Tibial nerve (tissue), 4 donors: ENCODE results near the gene ZNF438.

Source experiments
- EP300 ChIP-seq, 2 donors: sonication (generic); formaldehyde crosslinking; IDR thresholded peaks; one replicate each; pipeline ENCODE4 v1.6.1; 2017; ENCODE audit warnings: antibody characterized with exemption in 2 of 2, mild to moderate bottlenecking in 1 of 2
- POLR2A ChIP-seq, 2 donors: fragments of 450-650 bp; IDR thresholded peaks; one replicate each; pipeline ENCODE4 v1.6.1; 2017; ENCODE audit warnings: antibody characterized with exemption in 2 of 2, mild to moderate bottlenecking in 2 of 2, moderate library complexity in 2 of 2
- TF ChIP-seq, protein P1 (sequence below), 5 experiments: fragments of 200-600 bp in 3 of 5; fragments of 450-650 bp in 2 of 5; sonication (generic) in 3 of 5; IDR thresholded peaks; one replicate each; pipeline ENCODE4 v1.5.1; 2016 to 2019; ENCODE audit warnings: antibody characterized with exemption in 5 of 5, mild to moderate bottlenecking in 3 of 5, moderate library complexity in 2 of 5

DNA sequence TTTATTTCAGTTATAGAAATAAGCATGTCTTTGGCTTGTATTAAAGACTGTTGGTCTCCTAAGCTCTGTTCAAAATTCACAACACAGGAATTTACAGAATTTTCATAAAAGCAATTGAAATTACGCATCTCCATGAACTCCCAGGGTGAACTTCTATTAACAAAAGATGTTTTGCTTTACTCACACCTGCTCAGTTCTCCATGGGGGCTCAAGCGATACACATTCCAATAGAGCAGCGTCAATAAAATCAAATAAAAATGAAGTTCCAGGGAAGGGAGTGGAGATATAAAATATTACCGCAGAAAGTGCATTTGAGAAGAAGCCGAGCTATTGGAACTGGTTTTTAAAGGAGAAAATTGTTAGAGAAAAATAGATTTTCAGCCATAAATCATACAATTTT, 41.5 kb upstream of the ZNF438 start:
- TF ChIP-seq POLR2A (IDR thresholded peaks at IDR 0.05) (no peak), EP300 (IDR thresholded peaks at IDR 0.05) (no peak)
- TF ChIP-seq, protein P1, sequence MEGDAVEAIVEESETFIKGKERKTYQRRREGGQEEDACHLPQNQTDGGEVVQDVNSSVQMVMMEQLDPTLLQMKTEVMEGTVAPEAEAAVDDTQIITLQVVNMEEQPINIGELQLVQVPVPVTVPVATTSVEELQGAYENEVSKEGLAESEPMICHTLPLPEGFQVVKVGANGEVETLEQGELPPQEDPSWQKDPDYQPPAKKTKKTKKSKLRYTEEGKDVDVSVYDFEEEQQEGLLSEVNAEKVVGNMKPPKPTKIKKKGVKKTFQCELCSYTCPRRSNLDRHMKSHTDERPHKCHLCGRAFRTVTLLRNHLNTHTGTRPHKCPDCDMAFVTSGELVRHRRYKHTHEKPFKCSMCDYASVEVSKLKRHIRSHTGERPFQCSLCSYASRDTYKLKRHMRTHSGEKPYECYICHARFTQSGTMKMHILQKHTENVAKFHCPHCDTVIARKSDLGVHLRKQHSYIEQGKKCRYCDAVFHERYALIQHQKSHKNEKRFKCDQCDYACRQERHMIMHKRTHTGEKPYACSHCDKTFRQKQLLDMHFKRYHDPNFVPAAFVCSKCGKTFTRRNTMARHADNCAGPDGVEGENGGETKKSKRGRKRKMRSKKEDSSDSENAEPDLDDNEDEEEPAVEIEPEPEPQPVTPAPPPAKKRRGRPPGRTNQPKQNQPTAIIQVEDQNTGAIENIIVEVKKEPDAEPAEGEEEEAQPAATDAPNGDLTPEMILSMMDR (IDR thresholded peaks at IDR 0.05), result no peak
